Panc1 (cell line): Measurements from ENCODE around the gene PLEKHG5. TPM values are rescaled to one million over a fixed set of nuclear protein-coding genes. Genes with fewer than 3 reads are reported as not detected.

ENCODE experiments used
- ATAC-seq: fragments of 200-7000 bp; cut with Tn5 transposase; 2 replicates; pipeline ENCODE4 v1.9.1; 2020; ENCODE audit warnings: mild to moderate bottlenecking, moderate library complexity
- BruUV-seq: library from RNA; stranded (reverse); fragments of 400-500 nt; replicated peaks from 2 replicates; lab custom pipeline; 2021; lab: Mats Ljungman, UMichigan
- CTCF ChIA-PET: fragments of 300-600 bp; sonication (Branson Sonifier 250); formaldehyde crosslinking; loops from one replicate; lab custom pipeline; 2022; ENCODE audit warnings: antibody characterized with exemption; lab: Charles Lee
- POLR2A ChIA-PET: fragments of 300-600 bp; sonication (Branson Sonifier 250); formaldehyde crosslinking; loops from one replicate; lab custom pipeline; 2022; ENCODE audit warnings: antibody characterized with exemption; lab: Charles Lee
- DNase-seq: peaks from one replicate; pipeline ENCODE4 v3.0.0-alpha.2; 2010; ENCODE audit warnings: low read depth, low spot score
- H3K27ac ChIP-seq: 2 replicates; pipeline ENCODE4 v1.5.1; 2011; ENCODE audit warnings: mild to moderate bottlenecking, low read length, inconsistent platforms
- H3K27me3 ChIP-seq: fragments of 200-500 bp; sonication (Bioruptor generic); 2 replicates; pipeline ENCODE4 v1.6.0; 2014; ENCODE audit warnings: low read length, inconsistent platforms; ENCODE audit not compliant: control insufficient read depth, insufficient read depth
- H3K36me3 ChIP-seq: fragments of 200-500 bp; sonication (Bioruptor generic); 2 replicates; pipeline ENCODE4 v1.5.1; 2014; ENCODE audit warnings: inconsistent platforms, mild to moderate bottlenecking, low read length, moderate library complexity; ENCODE audit not compliant: control insufficient read depth, insufficient read depth
- H3K4me1 ChIP-seq: 2 replicates; pipeline ENCODE4 v1.5.1; 2011; ENCODE audit warnings: inconsistent platforms, mild to moderate bottlenecking, low read length, moderate library complexity; ENCODE audit not compliant: control insufficient read depth, insufficient read depth
- H3K4me3 ChIP-seq, 2 experiments: 2 replicates each; pipeline ENCODE4 v1.5.1; 2011 to 2012; ENCODE audit warnings: low read depth in 2 of 2, low read length in 2 of 2, mild to moderate bottlenecking in 2 of 2, inconsistent platforms in 1 of 2, moderate library complexity in 1 of 2
- H3K9me3 ChIP-seq: fragments of 200-500 bp; sonication (Bioruptor generic); 2 replicates; pipeline ENCODE4 v1.5.1; 2014; ENCODE audit warnings: low read depth, mild to moderate bottlenecking, inconsistent platforms, low read length, moderate library complexity; ENCODE audit not compliant: control insufficient read depth, insufficient read depth
- CTCF ChIP-seq: fragments of 450-650 bp; IDR thresholded peaks from 2 replicates; pipeline ENCODE4 v1.5.1; 2017; ENCODE audit warnings: mild to moderate bottlenecking
- POLR2AphosphoS5 ChIP-seq: IDR thresholded peaks from 2 replicates; pipeline ENCODE4 v1.6.1; 2012; ENCODE audit warnings: mild to moderate bottlenecking, low read depth, low read length, moderate library complexity
- REST ChIP-seq, 2 experiments: IDR thresholded peaks; 2 replicates each; pipeline ENCODE4 v1.6.1; 2011 to 2012; ENCODE audit warnings: low read depth in 2 of 2, control low read depth in 1 of 2, low read length in 1 of 2, mild to moderate bottlenecking in 1 of 2, moderate library complexity in 1 of 2; ENCODE audit not compliant: insufficient read depth in 1 of 2
- SIN3A ChIP-seq: IDR thresholded peaks from 2 replicates; pipeline ENCODE4 v1.6.1; 2012; ENCODE audit warnings: low read depth, mild to moderate bottlenecking, low read length, moderate library complexity, borderline replicate concordance; ENCODE audit not compliant: insufficient read depth
- TCF7L2 ChIP-seq: IDR thresholded peaks from 2 replicates; pipeline ENCODE4 v1.6.1; 2011; ENCODE audit warnings: mild to moderate bottlenecking, low read depth, low read length, inconsistent platforms
- in situ Hi-C: cut with HindIII; loops from 2 replicates; pipeline ENCODE4 v1.10.0; 2016; ENCODE audit warnings: low sequenced_read_pairs, low pct_unique_long_range_greater_than_20kb
- intact Hi-C: fragments of 100-400 bp; cut with micrococcal nuclease; formaldehyde crosslinking; loops from one replicate; pipeline ENCODE4 v1.10.0; 2022; ENCODE audit not compliant: unreplicated experiment
- total RNA-seq: library from RNA; stranded (reverse); gene quantifications from one replicate; pipeline ENCODE4 v1.2.1, GENCODE V29; 2021; ENCODE audit not compliant: unreplicated experiment

PLEKHG5 gene
- total RNA-seq, 1 experiment from 2014 or later = 6.8 TPM

- ATAC-seq (no peak), DNase-seq (no peak)
- intact Hi-C loops (no loop called here), in situ Hi-C loops (no loop called here)
- POLR2A ChIA-PET = no interaction called here
- TF ChIP-seq TCF7L2 (no peak), CTCF (no peak)
- no peaks in the 10 kb centered on the region for H3K27me3 ChIP-seq
- no peak overlapping the region for H3K27ac ChIP-seq
- peaks cover 13% of the 10 kb centered on the region for H3K4me1 ChIP-seq
- no peak overlapping the region for H3K4me3 ChIP-seq
- BruUV-seq = no TSS peak
- CTCF ChIA-PET = interaction anchor here (2.1 kb wide), 1 partner anchor 10 kb away, joined by 8 read pairs; no protein-coding TSS in a partner anchor
- H3K9me3 ChIP-seq = no peaks in the 10 kb centered on the region
- no peaks in the 10 kb centered on the region for H3K36me3 ChIP-seq
Observed at GRCh38 chr1:6499296-6499695, 7.8 kb upstream of the PLEKHG5 start.

- TF ChIP-seq SIN3A (no peak), CTCF (no peak), REST (IDR thresholded peaks at IDR 0.05; ENCODE audit: insufficient read depth in 1 of 2, low read depth in 2 of 2, low read length in 1 of 2) (no peak), POLR2AphosphoS5 (no peak), TCF7L2 (no peak)
- Histone ChIP-seq H3K4me3 (no peak overlapping the region), H3K9me3 (no peaks in the 10 kb centered on the region), H3K27me3 (no peaks in the 10 kb centered on the region), H3K4me1 (peaks cover 13% of the 10 kb centered on the region), H3K36me3 (no peaks in the 10 kb centered on the region), H3K27ac (no peak overlapping the region)
- DNase-seq (no peak), ATAC-seq (no peak)
- in situ Hi-C loops = no loop called here
- no TSS peak for BruUV-seq
- CTCF ChIA-PET = interaction anchor here (2.1 kb wide), 1 partner anchor 9 kb away, joined by 8 read pairs; no protein-coding TSS in a partner anchor
- intact Hi-C loops = no loop called here
- POLR2A ChIA-PET = no interaction called here
Observed at GRCh38 chr1:6498576-6499111, 7.2 kb upstream of the PLEKHG5 start.
